Right lobe of liver (tissue), 4 donors: ENCODE data around the gene TBC1D24.

Source experiments
- CTCF ChIP-seq, 4 donors: fragments of 200-600 bp in 3 of 4; fragments of 450-650 bp in 1 of 4; IDR thresholded peaks; one replicate each; pipeline versions ENCODE4 v1.5.1 to v1.8.0; 2016 to 2022; ENCODE audit warnings: antibody characterized with exemption in 4 of 4, mild to moderate bottlenecking in 2 of 4
- POLR2A ChIP-seq: fragments of 450-650 bp; IDR thresholded peaks from one replicate; pipeline ENCODE4 v1.6.1; 2017; ENCODE audit warnings: antibody characterized with exemption, mild to moderate bottlenecking
- donor health status: DM: no; HTN: no; CAD: no.
- donor health status: DM: no; HTN: no; CAD: no.
- donor health status: DM: no; HTN: yes; CAD: no.

DNA sequence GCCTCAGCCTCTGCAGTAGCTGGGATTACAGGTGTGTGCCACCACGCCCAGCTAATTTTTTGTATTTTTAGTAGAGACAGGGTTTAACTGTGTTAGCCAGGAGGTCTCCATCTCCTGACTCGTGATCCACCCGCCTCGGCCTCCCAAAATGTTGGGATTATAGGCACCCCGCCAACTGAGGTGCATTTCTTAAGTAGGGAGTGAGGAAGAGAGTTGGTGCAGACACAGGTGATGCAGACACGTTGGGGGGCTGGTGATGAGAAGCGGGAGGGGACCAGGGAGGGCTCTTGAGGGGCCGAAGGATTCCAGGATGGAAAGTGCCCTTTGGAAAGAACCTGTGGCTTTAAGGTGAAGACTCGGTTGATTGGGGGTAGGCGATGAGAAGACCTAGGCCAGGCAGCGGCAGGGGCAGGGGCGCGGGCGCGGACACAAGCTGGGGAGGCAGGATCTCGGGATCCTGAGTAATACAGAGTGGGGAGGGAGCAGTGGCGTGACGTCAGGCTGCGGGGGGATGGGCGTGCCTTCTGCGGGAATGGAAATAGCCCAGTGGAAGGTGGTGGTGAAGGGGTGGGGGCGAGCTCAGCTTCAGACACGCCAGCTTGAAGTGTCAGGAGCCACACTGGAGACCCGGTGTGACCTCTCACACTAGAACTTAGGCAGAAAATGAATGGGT lies 36.3 kb downstream of the TBC1D24 start:
- TF ChIP-seq POLR2A (no peak), CTCF (IDR thresholded peaks at IDR 0.05) (no peak)
